NCI-H2107 treated with DMSO at 0.1 percent for 48 hours (cell line): Measurements from ENCODE around the gene RPL18.
"Not testable (repeated sequence)": the region's sequence is repeated elsewhere in the genome, so short reads cannot be mapped to it uniquely, and the experiment has no call there.

ENCODE experiments used
- DNase-seq: peaks from one replicate; lab custom pipeline; 2025; ENCODE audit not compliant: unreplicated experiment; lab: John Stamatoyannopoulos, UW

The RPL18 gene

DNA sequence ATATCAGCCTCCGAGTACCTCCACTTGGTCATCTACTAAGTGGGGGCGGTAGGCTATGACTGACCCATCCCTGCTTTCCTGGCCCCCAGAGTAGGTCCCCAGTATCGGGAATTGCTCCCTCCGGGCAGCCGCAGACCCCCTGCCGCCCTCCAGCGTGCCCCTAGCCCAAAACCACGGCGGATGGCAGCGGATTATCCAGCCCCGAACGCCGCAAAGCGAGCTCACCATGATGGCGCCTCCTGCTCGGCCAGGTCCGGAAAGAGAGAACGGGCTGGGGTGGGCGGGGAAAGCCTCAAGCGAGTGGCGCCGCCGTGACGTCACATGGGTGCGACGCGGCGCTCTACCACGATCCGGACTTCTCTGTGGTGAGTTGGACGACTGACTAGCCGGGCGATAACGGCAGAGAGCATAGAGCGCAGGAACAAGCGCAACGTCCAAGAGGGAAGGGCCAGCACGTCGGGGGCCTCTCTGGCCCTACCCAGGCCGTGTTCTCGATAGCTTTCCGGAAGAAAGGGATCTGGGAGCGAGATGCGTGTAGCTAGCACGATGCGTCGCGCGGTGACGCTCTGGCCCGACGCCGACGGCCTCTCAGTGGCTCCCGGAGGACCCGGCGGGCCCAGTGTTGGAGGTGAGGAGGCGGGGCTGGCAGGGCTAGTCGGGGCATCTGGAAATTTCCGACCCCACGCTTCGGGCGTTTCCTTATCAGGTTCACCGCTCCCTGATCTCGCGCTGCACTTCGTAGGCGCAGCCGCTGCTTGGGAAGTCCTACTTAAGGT lies at the start of gene RPL18, which contains the start of gene SPHK2:
TSS of gene RPL18 (minus strand) at position 263 of the 776 bp plus-strand sequence. CDS start at position 228, 35 bp downstream.
TSS of gene SPHK2 (plus strand) at position 591 of the 776 bp plus-strand sequence. CDS start 1,009 bp downstream, outside the sequence.
- DNase-seq: peak; percentile 96

DNA sequence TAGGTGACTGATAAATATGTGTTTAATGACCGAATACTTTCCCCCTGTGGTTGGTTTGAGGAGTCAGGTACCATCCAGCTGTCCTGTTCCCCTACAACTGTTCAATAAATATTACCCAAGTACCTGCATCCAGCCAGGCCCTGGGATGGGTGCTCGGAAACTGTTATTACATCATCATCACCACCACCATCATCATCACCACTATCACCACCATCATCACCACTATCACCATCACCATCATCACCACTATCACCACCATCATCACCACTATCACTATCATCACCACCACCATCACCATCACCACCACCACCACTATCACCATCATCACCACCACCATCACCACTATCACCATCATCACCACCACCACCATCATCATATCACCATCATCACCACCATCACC lies 49.8 kb upstream of the RPL18 start:
- no peak for DNase-seq

DNA sequence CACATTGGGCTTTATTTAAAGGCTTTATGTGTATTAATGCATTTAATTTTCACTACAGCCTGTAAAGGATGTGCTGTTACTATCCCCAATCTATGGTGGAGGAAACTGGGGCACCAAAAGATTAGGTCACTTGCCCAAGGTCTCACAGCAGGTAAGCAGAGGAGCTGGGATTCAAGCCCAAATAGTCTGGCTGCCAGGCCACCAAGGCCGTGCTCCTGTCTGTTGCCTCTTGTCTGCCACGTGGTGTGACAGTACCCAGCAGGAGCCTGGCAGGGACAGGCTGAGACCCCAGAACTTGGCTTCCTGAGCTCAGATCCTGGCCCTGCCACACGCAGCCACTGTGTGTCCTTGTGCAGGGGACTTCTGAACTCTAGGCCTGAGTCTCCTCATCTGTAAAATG lies 49.4 kb upstream of the RPL18 start:
- no peak for DNase-seq

DNA sequence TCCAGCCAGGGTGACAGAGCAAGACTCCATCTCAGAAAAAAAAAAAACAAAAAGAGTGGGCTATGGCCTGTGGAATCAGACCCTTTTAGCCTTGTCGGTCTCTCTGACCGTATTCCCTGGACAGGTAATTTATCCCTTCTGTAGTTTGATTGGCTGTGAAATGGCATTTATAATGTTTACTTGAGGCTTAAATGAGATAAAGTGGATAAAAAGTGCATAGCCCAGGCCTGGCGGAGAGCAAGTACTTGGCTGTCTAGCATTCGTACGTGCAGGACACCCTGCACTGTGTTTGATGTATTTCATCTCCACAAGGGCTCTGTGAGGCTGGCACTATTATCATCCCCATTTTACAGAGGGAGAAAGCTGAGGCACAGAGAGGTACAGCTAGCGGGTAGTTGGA lies 46.8 kb upstream of the RPL18 start:
- DNase-seq: no peak

DNA sequence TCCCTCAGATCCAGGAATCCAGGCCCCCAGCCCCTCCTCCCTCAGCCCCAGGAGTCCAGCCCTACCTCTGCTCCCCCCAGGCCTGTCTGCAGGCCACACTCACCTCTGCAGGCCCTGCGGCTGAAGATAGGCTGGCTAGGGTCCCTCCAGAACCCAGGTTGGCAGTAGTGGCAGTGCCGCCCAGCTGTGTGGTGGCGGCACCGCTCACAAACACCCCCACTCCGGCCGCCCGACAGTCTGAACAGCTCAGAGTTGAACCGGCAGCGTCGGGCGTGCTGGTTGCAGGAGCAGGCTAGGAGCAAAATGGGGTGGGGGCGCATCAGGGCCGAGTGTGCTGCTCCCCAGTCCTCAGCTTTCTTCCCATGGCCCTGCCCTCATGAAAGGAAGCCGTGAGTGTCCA lies 45.5 kb upstream of the RPL18 start:
- no peak for DNase-seq

DNA sequence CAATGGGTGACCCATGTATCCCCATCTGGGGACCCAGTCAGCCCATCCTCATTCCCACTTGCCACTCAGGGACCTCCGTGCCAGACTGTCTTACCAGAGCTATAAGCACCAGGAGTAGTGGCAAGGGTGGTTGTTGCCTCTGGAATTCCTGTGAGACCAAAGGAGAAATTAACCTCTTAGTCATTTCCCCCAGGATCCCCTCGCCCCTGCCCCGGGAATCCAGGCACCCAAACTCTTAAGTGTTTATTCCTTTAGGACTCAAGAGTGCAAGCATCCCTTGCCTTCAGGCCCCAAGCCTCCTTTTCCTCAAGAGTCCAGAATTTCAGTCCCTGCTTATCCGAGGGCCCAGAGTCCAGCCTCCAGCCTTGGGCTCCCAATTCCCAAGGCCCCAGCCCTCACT lies 44.7 kb upstream of the RPL18 start:
- DNase-seq: no peak

DNA sequence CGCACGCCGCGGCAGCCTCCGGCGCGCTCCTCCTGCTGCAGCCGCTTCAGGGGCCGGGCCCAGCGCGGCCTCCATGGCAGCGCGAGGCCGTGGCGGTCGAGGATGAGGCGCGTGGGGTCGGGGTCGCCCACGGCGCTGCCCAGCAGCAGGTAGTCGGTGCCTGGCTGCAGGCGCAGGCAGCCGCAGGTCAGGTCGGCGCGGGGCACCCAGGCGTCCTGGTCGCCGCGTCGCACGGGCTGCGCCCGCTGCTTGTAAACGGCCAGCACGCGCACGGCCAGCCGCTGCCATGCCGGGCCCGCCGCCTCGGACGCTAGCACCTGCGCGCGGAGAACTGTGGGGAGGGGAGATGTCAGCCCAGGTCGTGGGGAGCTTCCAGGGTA lies 42.7 kb upstream of the RPL18 start:
- DNase-seq: no peak

DNA sequence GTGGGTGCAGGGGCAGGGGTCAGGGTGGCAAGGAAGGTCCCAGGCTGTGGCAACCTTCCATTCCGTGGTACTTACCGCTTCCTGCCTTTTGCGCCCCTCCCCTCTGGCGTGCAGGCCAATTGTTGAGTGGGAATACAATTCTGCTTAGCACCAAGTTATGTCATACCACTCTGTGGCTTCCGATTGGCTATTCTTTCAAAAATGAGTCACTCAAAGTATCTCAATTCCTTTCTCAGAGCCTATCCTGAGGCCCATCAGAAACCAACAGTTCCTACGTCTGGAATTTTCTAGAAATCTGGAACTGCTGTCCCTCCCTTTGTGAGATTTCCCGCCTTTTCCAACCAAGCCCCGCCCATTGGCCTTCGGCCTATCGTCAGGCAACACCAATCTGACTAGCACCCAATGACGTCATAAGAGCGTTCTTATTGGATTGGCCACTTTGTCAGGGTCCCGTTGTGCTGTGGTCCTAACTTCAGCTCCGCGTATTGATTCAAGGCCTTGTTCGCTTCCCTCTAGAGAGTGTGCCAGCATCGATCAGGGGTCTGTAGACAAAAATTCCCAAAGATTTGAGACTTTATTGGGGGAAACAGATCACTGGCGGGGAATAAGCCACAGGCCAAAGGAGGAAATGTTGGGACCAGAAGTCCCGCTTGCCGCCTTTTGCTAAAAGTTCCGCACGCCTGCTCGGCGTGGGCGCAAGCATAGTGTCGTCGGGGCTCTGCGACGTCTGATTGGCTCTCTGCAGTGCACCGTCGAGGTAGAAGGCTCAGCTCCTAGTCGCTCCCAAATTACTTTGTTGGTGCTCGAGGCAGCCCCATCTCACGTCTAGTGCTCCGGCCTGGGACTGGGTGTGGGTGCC lies 42.1 kb upstream of the RPL18 start:
- peak; percentile 35 for DNase-seq

DNA sequence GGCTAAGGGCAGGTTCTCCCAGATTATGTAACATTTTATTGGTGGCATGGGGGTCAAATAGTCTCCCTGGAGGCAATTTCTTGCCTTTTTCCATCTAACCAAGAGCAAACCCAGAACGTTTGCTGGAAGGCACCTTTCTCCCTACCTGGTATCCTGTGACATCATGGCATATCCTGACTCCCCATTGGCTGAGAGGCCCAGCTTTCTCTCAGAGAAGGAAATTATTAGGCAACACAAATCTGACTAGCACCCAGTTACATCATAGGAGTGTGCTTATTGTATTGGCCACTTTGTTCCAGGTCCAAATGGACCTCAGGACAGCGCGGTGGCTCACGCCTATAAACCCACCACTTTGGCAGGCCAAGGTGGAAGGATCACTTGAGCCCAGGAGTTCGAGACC lies 40.8 kb upstream of the RPL18 start:
- no peak for DNase-seq

DNA sequence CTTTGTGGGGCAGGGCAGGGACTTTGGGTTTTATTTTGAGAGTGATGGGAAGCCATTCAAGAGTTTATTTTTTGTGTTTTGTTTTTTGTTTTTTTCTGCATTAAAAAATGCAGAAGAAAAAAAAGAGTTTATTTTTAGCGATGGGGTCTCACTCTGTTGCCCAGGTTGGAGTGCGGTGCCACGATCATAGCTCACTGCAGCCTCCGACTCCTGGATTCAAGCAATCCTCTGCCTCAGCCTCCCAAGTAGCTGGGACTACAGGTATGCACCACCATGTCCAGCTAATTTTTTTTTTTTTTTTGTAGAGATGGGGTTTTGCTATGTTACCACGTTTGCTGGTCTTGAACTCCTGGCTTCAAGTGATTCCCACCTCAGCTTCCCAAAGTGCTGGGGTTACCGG lies 39.5 kb upstream of the RPL18 start:
- no peak for DNase-seq

DNA sequence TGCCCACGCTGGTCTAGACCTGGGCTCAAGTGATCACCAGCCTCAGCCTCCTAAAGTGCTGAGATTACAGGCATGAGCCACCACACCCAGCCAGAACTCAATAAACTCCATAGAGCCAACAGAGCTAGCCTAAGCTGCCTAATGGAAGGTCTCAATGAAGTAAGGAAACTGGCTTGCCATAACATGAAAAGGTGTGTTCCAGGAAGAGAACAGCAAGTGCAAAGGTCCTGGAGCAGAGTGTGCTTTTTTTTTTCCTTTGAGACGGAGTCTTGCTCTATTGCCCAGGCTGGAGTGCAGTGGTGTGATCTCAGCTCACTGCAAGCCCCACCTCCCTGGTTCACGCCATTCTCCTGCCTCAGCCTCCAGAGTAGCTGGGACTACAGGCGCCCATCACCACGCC lies 38.9 kb upstream of the RPL18 start:
- DNase-seq: not testable (repeated sequence)

DNA sequence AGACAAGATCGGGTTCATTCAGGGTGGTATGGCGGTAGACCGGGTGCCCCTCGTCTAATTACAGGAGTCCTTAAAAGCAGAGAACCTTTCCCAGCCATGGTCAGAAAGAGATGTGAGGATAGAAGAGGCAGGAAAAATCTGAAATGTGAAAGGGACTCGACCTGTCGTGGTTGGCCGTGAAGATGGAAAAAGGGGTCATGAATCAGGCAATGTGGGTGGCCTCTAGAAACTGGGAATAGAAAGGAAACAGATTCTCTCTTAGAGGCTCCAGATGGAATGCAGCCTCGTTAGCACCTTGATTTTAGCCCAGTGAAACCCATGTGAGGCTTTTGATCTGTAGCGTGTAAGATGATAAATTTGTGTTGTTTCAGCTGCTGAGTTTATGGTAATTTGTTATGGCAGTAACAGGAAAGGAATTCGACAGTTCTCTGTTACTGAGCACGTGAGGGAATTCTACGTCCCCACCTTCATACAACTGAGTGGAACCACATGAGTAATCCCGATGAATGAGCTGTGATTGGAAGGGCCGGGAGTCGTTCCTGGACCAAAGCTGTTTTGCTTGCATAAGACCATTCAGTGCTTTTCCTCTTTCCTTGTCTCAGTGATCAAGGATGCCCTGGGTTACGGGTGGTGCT lies 38.0 kb upstream of the RPL18 start:
- no peak for DNase-seq

DNA sequence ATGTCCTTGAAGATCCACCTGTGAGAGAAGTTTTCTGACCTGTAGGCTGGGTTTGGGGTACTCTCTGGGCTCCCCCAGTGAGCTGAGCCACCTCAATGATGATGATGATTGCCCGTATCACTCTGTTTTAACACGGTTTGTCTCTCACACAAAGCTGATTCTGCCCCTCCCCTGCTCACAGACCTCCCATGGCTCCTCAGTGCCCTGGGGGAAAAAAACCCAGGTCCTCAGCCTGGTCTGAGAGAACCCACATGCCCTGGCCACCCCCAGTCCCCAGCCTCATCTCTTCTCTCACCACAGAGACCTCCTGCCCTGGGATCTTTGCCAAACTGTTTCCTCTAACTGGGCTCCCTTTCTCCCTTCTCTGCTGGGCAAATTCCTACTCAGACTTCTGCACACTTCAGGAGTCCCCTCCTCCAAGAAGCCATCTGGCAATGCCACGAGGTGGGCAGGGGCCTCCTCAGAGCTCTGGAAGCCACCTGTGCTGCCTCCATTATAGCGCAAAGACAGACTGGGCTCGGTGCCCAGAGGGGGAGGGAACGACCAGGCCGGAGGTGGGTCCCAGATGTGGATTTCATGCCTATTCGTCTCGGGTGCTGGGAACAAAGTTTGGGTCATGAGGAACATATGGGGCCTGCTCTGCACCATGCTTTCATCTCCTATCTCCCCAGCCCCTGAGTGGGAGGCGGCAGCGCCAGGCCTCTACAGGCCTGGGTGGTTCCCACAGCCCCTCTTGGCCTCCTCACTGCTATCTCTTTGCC lies 35.5 kb upstream of the RPL18 start:
- DNase-seq: peak; percentile 19

DNA sequence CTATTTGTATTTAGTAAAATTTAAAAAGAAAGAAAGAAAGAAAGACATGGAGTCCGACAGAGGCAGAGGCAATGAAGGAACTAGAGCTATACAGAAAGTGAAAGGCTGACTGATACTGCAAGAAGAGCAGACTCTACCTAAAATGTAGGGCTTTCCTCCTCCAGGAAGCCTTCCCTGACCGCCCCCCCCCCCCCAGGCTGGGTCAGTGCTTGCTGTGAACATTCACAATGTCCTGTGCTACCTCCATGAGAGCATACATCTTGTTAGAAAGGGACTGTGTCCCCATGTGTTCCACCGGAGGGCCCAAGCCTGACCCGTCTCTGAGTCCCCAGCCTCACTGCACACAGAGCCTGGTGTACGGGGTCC lies 32.7 kb upstream of the RPL18 start:
- DNase-seq: no peak

DNA sequence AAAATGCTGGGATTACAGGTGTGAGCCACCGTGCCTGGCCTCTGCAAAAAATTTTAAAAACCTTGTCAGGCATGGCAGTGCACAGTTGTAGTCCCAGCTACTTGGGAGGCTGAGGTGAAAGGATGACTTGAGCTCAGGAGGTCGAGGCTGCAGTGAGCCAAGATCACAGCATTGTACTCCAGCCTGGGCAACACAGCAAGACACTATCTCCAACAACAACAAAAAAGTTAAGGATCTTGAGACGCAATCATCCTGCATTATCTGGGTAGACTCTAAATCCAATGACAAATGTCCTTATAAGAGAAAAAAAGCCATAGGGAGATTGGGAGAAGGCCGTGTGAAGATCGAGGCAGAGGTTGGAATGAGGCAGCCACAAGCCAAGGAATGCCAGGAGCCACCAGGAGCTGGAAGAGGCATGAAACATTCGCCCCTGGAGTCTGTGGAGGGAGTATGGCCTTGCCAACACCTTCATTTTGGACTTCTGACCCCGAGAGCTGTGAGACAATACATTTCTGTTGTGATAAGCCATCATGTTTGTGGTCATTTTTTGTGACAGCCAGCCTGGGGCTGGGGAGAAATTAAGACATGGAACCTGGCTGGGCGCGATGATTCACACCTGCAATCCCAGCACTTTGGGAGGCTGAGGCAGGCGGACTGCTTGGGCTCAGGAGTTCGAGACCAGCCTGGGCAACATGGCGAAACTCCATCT lies 32.1 kb upstream of the RPL18 start:
- DNase-seq: no peak

DNA sequence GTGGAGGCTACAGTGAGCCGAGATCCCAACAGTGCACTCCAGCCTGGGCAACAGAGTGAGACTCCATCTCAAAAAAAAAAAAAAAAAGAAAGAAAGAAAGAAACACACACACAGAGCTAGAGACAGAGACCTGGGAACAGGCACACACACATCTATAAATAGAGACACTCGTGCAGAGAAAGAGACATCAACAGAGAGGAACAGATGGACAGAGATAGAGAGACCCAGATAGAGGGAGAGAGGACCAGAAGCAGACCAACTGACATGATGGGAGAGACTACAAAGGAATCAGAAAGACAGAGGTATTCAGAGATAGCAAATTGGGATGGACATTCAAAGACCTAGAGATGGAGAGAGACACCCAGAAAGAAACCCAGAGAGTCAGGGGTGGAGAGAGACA lies 29.2 kb upstream of the RPL18 start:
- no peak for DNase-seq

DNA sequence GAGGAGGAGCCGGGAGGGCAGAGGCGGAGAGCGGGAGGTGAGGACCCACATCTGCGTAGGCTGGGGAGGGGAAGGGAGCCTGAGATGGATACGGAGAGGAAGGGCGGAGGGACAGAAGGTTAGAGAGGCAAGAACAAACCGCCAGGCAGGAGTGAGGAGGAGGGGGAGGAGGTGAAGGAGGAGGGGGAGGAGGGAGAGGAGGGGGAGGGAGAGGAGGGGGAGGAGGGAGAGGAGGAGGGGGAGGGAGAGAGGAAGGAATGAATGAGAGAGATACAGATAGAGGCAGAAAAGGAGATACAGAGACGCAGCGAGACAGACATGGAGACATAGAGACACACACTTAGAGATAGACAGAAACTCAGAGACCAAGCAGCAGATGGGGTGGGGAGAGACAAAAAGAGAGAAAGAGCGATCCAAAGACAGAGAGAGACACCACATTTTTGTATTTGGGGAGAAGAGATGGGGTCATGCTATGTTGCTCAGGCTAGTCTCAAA lies 27.8 kb upstream of the RPL18 start:
- DNase-seq: no peak

DNA sequence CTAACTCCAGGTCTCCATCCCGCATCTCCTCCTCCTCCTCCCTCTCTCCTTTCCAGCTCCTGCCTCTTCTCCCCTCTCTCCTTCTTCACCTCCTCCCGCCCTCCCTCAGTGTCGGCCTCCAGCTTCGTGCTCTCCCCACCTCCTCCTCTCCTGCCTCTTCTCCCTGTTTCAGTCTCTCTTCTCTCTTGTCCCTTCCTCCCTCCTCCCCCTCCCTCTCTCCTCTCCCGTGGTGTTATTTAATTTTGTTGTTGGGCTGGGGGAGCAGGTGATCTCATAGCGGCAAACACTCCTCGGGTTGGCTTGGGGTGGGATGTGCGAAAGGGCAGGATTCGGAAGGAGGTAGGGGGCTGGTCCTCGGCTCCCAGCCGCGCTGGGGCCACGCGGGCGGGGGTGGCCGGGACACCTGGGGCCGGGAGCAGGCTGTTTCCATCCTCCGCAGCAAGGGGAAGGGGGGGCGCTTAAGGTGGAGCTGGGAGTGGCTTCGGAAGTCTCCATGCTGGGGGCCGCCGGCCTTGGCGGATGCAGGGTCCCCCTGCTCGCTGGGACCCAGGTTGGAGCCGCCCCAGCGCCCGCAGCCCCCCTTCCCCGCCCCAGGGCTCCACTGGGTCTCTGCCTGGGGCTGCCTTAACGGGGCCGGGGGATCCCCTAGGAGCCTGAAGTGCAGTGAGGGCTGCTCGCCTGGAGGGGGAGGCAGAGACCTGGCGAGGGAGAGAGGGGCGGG lies 27.2 kb upstream of the RPL18 start, which contains the start of gene CA11:
TSS of gene CA11 (minus strand) at position 187 of the 721 bp plus-strand sequence. CDS start 555 bp downstream, outside the sequence.
- DNase-seq: peak; percentile 74

DNA sequence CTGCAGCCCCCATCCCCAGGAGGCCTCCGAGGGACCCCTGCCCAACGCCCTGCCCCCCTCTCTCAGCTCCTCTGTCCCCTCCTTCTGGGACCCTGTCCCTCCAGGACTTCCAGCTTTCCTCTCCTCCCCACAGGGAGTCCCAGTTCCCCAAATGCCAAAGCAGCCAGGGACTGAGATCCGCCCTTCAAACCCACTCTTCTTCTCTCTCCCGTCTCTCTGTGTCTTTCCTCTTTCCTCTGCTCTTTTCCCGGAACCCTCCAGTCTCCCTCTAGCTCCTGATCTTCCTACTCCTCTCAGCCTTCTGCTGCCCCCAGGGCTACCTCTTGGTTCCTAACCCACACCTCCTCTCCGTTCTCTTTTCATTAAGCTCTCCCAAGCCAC lies 26.6 kb upstream of the RPL18 start:
- DNase-seq: no peak
